Left ventricle myocardium superior (tissue), 1 donor: Measurements from ENCODE around the gene ZNF423. TPM values are rescaled to one million over a fixed set of nuclear protein-coding genes. Genes with fewer than 3 reads are reported as not detected.

Source experiments
- ATAC-seq: fragments of 200-7000 bp; cut with Tn5 transposase; one replicate; pipeline ENCODE4 v1.9.1; 2020; ENCODE audit warnings: mild to moderate bottlenecking, moderate library complexity
- DNase-seq: peaks from one replicate; pipeline ENCODE4 v3.0.0-alpha.2; 2020
- intact Hi-C: fragments of 100-400 bp; cut with micrococcal nuclease; formaldehyde crosslinking; loops from one replicate; pipeline ENCODE4 v1.11.0; 2022
- total RNA-seq: library from RNA; stranded (reverse); fragmentation: NEBNext Ultra II Directional; extraction: Animal tissue kit (Norgen Biotek cat#: 25700); gene quantifications from one replicate; pipeline ENCODE4 v1.2.1, GENCODE V29; 2021
- donor health status: DM: no; HTN: yes; CAD: no; lungs with severe emphysema.

ZNF423 gene
- total RNA-seq, 1 donor from 2014 or later: 7.8 TPM

GRCh38 chr16:49630783-49631182, 225.1 kb downstream of the ZNF423 start:
- ATAC-seq (no peak), DNase-seq (no peak)
- intact Hi-C loops: no loop called here

- intact Hi-C loops: no loop called here
These were observed 226.1 kb downstream of the ZNF423 start for GRCh38 chr16:49629851-49630250.

GRCh38 chr16:49628148-49628547, 227.8 kb downstream of the ZNF423 start:
- ATAC-seq (no peak), DNase-seq (no peak)
- intact Hi-C loops: no loop called here

More at GRCh38 chr16:49629851-49630250, 226.1 kb downstream of the ZNF423 start:
- DNase-seq (no peak), ATAC-seq (no peak)

- intact Hi-C loops: no loop called here
- no peak for ATAC-seq
- no peak for DNase-seq
These were observed 230.4 kb downstream of the ZNF423 start for GRCh38 chr16:49625311-49626065.

DNA sequence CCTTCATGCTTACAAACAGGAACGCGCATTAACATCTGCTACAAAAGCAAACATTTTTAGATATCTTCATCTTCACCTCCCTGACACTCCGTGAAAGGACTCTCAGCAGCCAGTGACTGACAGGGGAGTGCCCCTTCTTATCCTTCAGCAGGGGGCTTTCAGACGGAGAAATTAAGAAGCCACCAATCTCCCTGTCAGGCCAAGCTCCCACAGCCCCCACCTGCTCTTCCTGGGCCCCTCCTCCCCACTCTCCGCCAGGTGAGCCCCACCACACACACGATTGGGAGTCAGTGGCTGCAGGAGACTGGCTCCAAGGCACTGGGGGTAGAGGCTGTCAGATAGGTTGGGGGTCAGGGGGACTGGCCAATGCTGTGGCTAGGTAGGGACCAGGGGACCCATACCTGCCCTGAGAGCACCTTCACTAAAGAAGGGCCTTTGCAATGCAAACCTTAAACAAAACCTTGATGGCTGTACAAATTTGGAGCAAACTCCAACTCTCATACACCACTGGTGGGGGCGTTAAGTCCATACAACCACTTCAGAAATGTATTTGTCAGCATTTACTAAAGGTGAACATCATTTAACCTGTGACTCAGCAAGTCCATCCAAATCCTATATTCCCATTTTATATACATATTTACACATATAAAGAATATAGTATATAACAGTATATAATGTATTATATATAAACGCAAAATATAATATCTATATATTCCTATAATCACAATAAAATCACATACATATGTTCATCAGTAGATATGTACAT, 232.2 kb downstream of the ZNF423 start:
- DNase-seq (no peak), ATAC-seq (no peak)
- intact Hi-C loops: no loop called here

DNA sequence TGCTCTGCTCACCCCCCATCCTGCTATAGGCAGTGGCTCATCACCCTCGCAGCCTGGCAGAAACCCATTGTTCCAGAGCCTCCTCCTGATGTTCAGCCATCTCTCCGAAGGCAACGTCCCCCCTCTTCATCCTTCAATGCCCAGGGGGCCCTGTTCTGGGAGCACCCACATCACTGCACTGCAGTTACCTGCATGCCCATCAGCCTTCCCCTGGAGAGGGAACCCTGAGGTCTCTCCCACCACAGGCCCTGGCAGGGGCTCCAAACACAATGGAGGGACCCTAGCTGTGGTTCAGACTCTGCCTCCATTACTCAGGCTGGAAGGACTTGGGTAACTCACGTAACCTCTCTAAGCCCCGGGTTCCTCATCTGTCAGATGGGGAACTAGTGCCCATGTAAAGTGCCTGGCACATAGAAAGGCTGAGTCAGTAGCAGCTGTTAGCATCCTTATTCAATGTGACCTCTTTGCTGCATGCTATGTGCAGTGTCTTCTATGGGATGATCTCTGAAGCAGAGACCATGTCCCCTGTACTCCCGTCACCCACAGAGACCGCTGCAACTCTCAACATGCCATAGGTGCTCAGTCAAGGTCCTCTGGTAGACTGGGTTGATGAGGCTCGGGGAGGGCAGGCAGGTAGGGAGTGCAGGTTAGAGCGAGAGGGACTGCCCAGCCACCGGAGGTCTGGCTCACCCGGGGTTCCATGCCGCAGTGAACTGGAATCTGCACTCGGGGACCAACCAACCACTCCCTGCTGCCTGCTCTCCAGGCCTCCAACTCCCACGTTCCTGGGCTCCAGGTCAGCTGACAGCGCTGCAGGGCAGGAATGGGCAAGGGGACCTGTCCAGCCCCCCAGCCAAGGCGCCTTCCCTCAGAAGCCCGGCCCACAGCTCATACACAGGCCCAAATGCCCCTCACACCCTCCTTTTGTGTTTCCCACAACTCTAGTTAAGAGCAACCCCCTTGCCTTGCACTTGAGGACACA, 233.2 kb downstream of the ZNF423 start:
- no peak for ATAC-seq
- intact Hi-C loops: no loop called here
- DNase-seq: no peak

GRCh38 chr16:49622084-49622390, 233.9 kb downstream of the ZNF423 start:
- DNase-seq: no peak
- intact Hi-C loops: no loop called here
- no peak for ATAC-seq

- intact Hi-C loops: no loop called here
- no peak for DNase-seq
- no peak for ATAC-seq
These were observed 234.4 kb downstream of the ZNF423 start for GRCh38 chr16:49621241-49622083.

GRCh38 chr16:49620869-49621240, 235.1 kb downstream of the ZNF423 start:
- ATAC-seq (peak; percentile 47), DNase-seq (no peak)
- intact Hi-C loops: no loop called here

DNA sequence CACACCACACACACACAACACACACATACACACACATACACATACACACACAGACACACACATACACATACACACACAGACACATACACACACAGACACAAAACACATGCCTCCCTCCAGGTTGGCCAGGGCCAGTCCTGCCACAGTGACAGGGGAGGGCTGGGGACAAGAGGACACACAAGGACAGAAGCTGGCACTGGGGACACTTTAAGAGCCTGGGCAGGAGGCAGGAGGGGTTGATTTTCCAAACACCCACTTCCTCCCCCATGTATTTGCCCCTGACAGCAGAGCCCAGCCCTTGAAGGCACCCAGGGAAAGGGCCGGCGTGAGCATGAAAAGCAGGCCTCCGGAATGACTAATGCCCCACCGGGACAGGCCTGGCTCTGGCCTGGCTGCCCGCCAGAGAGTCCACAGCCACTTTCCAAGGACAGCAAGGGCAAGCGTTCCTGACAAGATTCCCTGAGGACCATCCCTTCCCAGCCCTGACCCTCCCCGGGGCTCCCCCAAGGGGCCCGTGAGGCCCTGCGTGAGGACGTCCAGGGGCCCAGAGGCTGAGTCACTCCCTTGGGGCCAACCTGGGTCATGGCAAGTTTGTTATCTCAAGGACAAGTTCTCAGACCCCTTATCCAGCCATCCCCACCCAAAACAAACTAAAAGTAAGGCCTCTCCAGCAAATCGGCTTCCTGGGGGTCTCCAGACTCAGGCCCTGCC, 235.6 kb downstream of the ZNF423 start:
- intact Hi-C loops: no loop called here
- ATAC-seq (peak; percentile 90), DNase-seq (peak; percentile 92)

GRCh38 chr16:49619811-49620157, 236.1 kb downstream of the ZNF423 start:
- intact Hi-C loops: no loop called here
- peak; percentile 6 for ATAC-seq
- DNase-seq: no peak

GRCh38 chr16:49618955-49619354, 237.0 kb downstream of the ZNF423 start:
- intact Hi-C loops: no loop called here
- DNase-seq (no peak), ATAC-seq (no peak)

DNA sequence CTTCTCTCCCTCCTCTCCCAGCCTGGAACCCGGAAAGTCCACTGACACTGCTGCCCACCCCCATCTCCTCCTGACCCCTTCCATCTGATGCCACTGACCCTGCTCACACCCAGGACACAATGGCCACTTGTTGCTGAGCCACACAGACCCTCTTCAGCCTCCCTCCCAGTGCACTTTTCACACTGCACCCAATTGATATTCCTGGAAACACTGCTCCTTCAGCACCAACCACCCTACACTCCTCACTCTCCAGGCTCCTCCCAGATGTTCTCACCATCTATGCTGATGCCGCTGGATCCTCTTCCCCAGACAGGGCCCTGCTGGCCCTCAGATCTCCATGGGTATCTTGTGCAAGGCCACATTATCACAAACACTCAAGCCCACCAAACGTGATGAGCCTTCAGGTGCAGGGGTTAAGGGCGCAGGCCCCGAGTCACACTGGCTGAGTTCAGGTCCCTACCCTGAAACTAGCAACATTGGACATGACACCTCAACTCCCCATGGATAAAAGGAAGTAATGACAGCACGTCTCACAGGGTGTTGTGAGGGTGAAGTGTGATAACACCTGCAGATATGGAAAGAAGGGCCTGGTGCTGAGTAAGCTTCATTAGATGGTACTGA, 238.1 kb downstream of the ZNF423 start:
- intact Hi-C loops: no loop called here
- DNase-seq (no peak), ATAC-seq (no peak)

DNA sequence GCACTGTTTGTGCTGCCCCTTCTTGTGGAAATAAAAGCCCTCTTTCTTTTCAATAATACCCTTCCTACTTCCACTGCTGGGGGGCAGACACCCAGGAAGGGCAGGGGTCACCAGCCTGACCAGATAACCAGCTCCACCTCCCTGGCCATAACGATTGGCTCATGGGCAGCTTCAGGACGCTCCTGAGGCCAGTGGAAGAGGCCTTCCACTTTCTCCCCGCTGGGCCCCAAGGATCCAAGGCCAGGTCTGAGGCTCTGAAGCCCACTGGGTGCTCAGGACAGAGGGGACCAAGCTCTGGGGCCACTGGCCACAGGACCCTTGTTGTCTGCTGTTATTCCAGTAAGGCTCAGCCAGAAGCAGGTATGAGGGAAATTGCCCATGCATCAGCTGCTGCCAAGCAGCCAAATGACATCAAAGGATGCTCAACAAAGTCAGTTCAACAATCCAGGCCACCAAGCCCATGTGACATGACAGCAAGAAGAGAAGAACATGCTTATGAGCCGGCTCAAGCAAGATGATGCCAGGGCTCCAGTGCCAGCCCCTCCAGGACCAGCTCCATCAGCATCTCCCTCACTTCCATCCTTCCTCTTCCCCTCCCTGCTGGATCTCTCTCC, 238.8 kb downstream of the ZNF423 start:
- DNase-seq (no peak), ATAC-seq (no peak)
- intact Hi-C loops: no loop called here

GRCh38 chr16:49615576-49615975, 240.3 kb downstream of the ZNF423 start:
- no peak for ATAC-seq
- intact Hi-C loops: no loop called here
- DNase-seq: no peak

DNA sequence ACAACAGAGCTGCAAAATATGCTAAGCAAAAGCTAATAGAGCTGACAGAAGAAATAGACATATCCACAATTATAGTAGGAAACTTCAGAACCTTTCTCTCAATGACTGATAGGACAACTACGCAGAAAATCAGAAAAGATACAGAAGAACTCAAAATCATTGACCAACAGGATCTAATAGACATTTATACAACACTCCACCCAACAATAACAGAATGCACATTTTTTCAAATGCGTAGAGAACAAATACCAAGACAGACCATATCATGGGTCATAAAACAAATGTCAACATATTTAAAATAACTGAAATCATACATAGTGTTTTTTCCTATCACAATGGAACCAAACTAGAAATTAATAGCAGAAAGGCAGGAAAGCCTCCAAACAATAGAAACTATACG, 244.9 kb downstream of the ZNF423 start:
- ATAC-seq: no peak
- DNase-seq: no peak
- intact Hi-C loops: no loop called here

DNA sequence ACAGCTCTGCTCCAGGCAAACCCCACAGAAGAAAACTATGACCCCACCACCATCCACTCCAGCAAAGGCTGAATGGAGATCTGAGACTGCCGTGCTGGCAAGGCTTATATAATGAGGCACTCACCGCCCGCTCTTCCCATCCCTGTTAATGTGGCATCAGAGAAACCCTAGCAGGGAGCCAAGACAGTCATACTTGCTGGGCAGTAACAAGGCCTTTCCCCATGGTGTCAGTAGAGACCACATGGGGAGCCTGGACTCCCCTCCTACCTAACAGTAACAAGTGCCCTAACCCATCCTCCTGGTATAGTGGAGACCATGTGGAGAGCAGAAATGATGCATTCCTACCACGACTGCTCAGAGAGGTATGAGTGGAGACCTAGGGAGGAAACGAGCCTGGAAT, 247.1 kb downstream of the ZNF423 start:
- intact Hi-C loops: loop anchor here (10.0 kb wide), 1 partner anchor 316 kb away; no protein-coding TSS in a partner anchor
- peak; percentile 84 for ATAC-seq
- DNase-seq: no peak
